OCI-LY3 (cell line): Measurements from ENCODE around the gene PLA2G2D.

Experiments used
- EZH2phosphoT487 ChIP-seq: fragments of 200-600 bp; shearing (Covaris generic); IDR thresholded peaks from 2 replicates; pipeline ENCODE4 v1.6.1; 2018; ENCODE audit warnings: antibody characterized with exemption, mixed run types, low read depth
- TF ChIP-seq, protein P1 (sequence below): fragments of 200-600, 300-600 bp; sonication (generic); IDR thresholded peaks from 2 replicates; pipeline ENCODE4 v1.5.1; 2014; ENCODE audit warnings: antibody characterized with exemption, low read length, low read depth

DNA sequence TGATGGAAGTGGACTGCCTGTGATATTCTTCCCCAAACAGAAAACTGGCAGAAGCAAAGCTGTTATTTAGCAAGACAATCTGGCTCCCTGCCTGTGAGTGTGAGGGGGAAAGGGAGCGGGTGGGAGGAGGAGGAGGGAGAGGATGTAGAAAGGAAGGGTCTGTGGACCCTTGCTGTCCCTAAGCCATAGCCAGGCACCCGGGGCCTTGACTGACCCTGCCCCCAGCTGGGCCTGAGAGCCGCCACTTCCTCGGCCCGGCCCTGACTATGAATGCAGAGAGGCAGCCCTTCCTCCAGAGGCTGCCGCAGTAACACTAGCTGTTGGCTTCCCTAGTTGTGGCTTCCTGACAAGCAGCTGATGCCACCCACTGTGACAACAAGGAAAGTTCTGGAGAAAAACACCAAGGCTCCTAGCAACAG lies 33.7 kb upstream of the PLA2G2D start:
- TF ChIP-seq, protein P1, sequence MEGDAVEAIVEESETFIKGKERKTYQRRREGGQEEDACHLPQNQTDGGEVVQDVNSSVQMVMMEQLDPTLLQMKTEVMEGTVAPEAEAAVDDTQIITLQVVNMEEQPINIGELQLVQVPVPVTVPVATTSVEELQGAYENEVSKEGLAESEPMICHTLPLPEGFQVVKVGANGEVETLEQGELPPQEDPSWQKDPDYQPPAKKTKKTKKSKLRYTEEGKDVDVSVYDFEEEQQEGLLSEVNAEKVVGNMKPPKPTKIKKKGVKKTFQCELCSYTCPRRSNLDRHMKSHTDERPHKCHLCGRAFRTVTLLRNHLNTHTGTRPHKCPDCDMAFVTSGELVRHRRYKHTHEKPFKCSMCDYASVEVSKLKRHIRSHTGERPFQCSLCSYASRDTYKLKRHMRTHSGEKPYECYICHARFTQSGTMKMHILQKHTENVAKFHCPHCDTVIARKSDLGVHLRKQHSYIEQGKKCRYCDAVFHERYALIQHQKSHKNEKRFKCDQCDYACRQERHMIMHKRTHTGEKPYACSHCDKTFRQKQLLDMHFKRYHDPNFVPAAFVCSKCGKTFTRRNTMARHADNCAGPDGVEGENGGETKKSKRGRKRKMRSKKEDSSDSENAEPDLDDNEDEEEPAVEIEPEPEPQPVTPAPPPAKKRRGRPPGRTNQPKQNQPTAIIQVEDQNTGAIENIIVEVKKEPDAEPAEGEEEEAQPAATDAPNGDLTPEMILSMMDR, result no peak
- no peak for TF ChIP-seq EZH2phosphoT487
